Panc1 (cell line): ENCODE data around the gene FOXN1.

Source experiments
- POLR2AphosphoS5 ChIP-seq: IDR thresholded peaks from 2 replicates; pipeline ENCODE4 v1.6.1; 2012; ENCODE audit warnings: mild to moderate bottlenecking, low read depth, low read length, moderate library complexity
- REST ChIP-seq, 2 experiments: IDR thresholded peaks; 2 replicates each; pipeline ENCODE4 v1.6.1; 2011 to 2012; ENCODE audit warnings: low read depth in 2 of 2, control low read depth in 1 of 2, low read length in 1 of 2, mild to moderate bottlenecking in 1 of 2, moderate library complexity in 1 of 2; ENCODE audit not compliant: insufficient read depth in 1 of 2
- TF ChIP-seq, protein P1 (sequence below): fragments of 450-650 bp; IDR thresholded peaks from 2 replicates; pipeline ENCODE4 v1.5.1; 2017; ENCODE audit warnings: mild to moderate bottlenecking

- TF ChIP-seq, protein P1, sequence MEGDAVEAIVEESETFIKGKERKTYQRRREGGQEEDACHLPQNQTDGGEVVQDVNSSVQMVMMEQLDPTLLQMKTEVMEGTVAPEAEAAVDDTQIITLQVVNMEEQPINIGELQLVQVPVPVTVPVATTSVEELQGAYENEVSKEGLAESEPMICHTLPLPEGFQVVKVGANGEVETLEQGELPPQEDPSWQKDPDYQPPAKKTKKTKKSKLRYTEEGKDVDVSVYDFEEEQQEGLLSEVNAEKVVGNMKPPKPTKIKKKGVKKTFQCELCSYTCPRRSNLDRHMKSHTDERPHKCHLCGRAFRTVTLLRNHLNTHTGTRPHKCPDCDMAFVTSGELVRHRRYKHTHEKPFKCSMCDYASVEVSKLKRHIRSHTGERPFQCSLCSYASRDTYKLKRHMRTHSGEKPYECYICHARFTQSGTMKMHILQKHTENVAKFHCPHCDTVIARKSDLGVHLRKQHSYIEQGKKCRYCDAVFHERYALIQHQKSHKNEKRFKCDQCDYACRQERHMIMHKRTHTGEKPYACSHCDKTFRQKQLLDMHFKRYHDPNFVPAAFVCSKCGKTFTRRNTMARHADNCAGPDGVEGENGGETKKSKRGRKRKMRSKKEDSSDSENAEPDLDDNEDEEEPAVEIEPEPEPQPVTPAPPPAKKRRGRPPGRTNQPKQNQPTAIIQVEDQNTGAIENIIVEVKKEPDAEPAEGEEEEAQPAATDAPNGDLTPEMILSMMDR = no peak
- no peak for TF ChIP-seq POLR2AphosphoS5
- no peak for TF ChIP-seq REST (IDR thresholded peaks at IDR 0.05; ENCODE audit: insufficient read depth in 1 of 2, low read depth in 2 of 2, low read length in 1 of 2)
Measured at GRCh38 chr17:28508211-28508724, 2.1 kb downstream of the FOXN1 start.
